ENCODE data around the gene PSMB10. TPM values are rescaled to one million over a fixed set of nuclear protein-coding genes. Genes with fewer than 3 reads are reported as not detected.

Gene PSMB10
- total and polyA plus RNA-seq, 2 donors (not counting 1 experiment from before 2014, with no cell fraction given), result 18.1 to 66.9 TPM

DNA sequence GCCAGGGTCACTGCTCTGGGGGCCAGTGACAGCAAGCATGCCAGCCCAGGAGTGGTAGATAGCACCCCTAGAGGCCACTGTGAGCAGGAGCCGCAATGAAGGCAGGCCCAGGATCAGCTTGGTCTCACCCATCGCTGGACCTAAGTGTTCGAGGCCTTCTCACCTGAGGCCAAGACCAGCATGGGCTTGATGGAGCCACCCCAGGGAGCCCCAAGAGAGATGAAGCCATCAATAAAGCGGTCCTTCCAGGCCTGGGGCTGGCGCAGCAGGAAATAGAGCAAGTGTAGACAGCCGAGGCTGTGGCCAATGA lies 5.5 kb upstream of the PSMB10 start:
- DNase-seq (ENCODE audit: low read depth in 2 of 2), result no peak
- TF ChIP-seq, protein P1, sequence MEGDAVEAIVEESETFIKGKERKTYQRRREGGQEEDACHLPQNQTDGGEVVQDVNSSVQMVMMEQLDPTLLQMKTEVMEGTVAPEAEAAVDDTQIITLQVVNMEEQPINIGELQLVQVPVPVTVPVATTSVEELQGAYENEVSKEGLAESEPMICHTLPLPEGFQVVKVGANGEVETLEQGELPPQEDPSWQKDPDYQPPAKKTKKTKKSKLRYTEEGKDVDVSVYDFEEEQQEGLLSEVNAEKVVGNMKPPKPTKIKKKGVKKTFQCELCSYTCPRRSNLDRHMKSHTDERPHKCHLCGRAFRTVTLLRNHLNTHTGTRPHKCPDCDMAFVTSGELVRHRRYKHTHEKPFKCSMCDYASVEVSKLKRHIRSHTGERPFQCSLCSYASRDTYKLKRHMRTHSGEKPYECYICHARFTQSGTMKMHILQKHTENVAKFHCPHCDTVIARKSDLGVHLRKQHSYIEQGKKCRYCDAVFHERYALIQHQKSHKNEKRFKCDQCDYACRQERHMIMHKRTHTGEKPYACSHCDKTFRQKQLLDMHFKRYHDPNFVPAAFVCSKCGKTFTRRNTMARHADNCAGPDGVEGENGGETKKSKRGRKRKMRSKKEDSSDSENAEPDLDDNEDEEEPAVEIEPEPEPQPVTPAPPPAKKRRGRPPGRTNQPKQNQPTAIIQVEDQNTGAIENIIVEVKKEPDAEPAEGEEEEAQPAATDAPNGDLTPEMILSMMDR (conservative IDR thresholded peaks at IDR 0.05 in 1 of 2, IDR thresholded peaks at IDR 0.05 in 1 of 2; ENCODE audit: low read depth in 1 of 2, low read length in 2 of 2), result peak; percentile 47 to 69
- no peak for TF ChIP-seq EZH2 (IDR thresholded peaks at IDR 0.05; ENCODE audit: low read length, missing control alignments)
- H4K20me1 ChIP-seq (ENCODE audit: control insufficient read depth, extremely low read depth, insufficient read depth, low read length), result no peaks in the 10 kb centered on the region
- H3K4me1 ChIP-seq (ENCODE audit: control insufficient read depth, extremely low read depth, insufficient read depth, low read length), result peaks cover 12% of the 10 kb centered on the region
- no peak overlapping the region for H3K27ac ChIP-seq (ENCODE audit: insufficient read depth, low read length)
- no peaks in the 10 kb centered on the region for H3K27me3 ChIP-seq (ENCODE audit: control insufficient read depth, insufficient read depth, low read length)
- peaks cover 2% of the 10 kb centered on the region for H3K79me2 ChIP-seq (ENCODE audit: control insufficient read depth, insufficient read depth, low read length)
- no peak overlapping the region for H3K4me3 ChIP-seq (replicated peaks in 1 of 4; ENCODE audit: control extremely low read depth in 1 of 4, insufficient read depth in 1 of 4, low read depth in 3 of 4, low read length in 4 of 4)
- H2AFZ ChIP-seq (ENCODE audit: low read length), result no peak overlapping the region
- no peak overlapping the region for H3K4me2 ChIP-seq (ENCODE audit: extremely low read depth, insufficient read depth, low read length)
- no peak overlapping the region for H3K9ac ChIP-seq (ENCODE audit: insufficient read depth, low read length)
- peaks cover 59% of the 10 kb centered on the region for H3K36me3 ChIP-seq (ENCODE audit: control insufficient read depth, insufficient read depth, low read length)
- no peaks in the 10 kb centered on the region for H3K9me3 ChIP-seq (ENCODE audit: control insufficient read depth, insufficient read depth, low read depth, low read length)

DNA sequence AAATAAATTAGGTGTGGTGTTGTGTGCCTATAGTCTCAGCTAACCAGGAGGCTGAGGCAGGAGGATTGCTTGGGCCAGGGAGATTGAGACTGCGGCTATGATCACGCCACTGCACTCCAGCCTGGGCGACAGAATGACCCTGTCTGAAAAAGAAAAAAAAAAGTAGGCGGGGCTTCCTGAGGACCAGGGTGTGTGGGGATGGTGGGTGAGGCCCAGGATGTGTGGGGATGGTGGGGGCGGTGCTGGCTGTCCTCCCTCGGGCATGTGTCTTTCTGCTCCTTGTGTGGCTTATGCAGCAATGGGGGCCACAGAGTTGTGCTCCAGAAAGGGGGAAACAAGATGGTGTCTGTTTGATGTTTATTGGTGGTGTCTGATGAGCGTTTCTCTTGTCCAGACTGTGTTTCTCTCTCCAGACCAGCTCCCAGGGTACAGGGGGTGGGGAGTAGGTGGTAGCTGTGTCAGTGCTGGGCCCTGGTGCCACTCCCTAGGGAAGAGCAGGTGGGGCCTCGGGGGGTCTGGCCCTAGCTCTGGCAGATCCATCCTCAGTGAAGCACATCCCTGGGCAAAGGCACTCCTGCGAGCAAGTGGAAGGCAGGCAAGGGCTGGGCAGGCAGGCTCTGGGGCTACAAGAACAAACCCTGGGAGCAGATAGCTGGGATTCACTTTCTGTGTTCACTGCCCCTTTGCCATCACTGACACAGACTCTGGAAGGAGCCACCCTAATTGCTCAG lies 5.0 kb upstream of the PSMB10 start:
- no peaks in the 10 kb centered on the region for H3K9me3 ChIP-seq (ENCODE audit: control insufficient read depth, insufficient read depth, low read depth, low read length)
- no peak for DNase-seq (ENCODE audit: low read depth in 2 of 2)
- H3K27me3 ChIP-seq (ENCODE audit: control insufficient read depth, insufficient read depth, low read length), result no peaks in the 10 kb centered on the region
- no peak for TF ChIP-seq EZH2 (IDR thresholded peaks at IDR 0.05; ENCODE audit: low read length, missing control alignments)
- TF ChIP-seq, protein P1 (conservative IDR thresholded peaks at IDR 0.05 in 1 of 2, IDR thresholded peaks at IDR 0.05 in 1 of 2; ENCODE audit: low read depth in 1 of 2, low read length in 2 of 2), result no peak
- H3K36me3 ChIP-seq (ENCODE audit: control insufficient read depth, insufficient read depth, low read length), result peaks cover 53% of the 10 kb centered on the region
- H2AFZ ChIP-seq (ENCODE audit: low read length), result no peak overlapping the region
- no peak overlapping the region for H3K9ac ChIP-seq (ENCODE audit: insufficient read depth, low read length)
- H4K20me1 ChIP-seq (ENCODE audit: control insufficient read depth, extremely low read depth, insufficient read depth, low read length), result no peaks in the 10 kb centered on the region
- H3K27ac ChIP-seq (ENCODE audit: insufficient read depth, low read length), result no peak overlapping the region
- peaks cover 16% of the 10 kb centered on the region for H3K4me1 ChIP-seq (ENCODE audit: control insufficient read depth, extremely low read depth, insufficient read depth, low read length)
- H3K4me3 ChIP-seq (replicated peaks in 1 of 4; ENCODE audit: control extremely low read depth in 1 of 4, insufficient read depth in 1 of 4, low read depth in 3 of 4, low read length in 4 of 4), result no peak overlapping the region
- no peak overlapping the region for H3K4me2 ChIP-seq (ENCODE audit: extremely low read depth, insufficient read depth, low read length)
- H3K79me2 ChIP-seq (ENCODE audit: control insufficient read depth, insufficient read depth, low read length), result peaks cover 5% of the 10 kb centered on the region

GRCh38 chr16:67940446-67941089 lies 3.9 kb upstream of the PSMB10 start:
- peaks cover 16% of the 10 kb centered on the region for H3K4me1 ChIP-seq (ENCODE audit: control insufficient read depth, extremely low read depth, insufficient read depth, low read length)
- no peak overlapping the region for H3K9ac ChIP-seq (ENCODE audit: insufficient read depth, low read length)
- no peaks in the 10 kb centered on the region for H3K27me3 ChIP-seq (ENCODE audit: control insufficient read depth, insufficient read depth, low read length)
- H3K9me3 ChIP-seq (ENCODE audit: control insufficient read depth, insufficient read depth, low read depth, low read length), result no peaks in the 10 kb centered on the region
- H3K4me2 ChIP-seq (ENCODE audit: extremely low read depth, insufficient read depth, low read length), result no peak overlapping the region
- no peak for DNase-seq (ENCODE audit: low read depth in 2 of 2)
- no peak overlapping the region for H3K4me3 ChIP-seq (replicated peaks in 1 of 4; ENCODE audit: control extremely low read depth in 1 of 4, insufficient read depth in 1 of 4, low read depth in 3 of 4, low read length in 4 of 4)
- TF ChIP-seq EZH2 (IDR thresholded peaks at IDR 0.05; ENCODE audit: low read length, missing control alignments), result no peak
- TF ChIP-seq, protein P1 (conservative IDR thresholded peaks at IDR 0.05 in 1 of 2, IDR thresholded peaks at IDR 0.05 in 1 of 2; ENCODE audit: low read depth in 1 of 2, low read length in 2 of 2), result no peak
- no peaks in the 10 kb centered on the region for H4K20me1 ChIP-seq (ENCODE audit: control insufficient read depth, extremely low read depth, insufficient read depth, low read length)
- H2AFZ ChIP-seq (ENCODE audit: low read length), result no peak overlapping the region
- no peak overlapping the region for H3K27ac ChIP-seq (ENCODE audit: insufficient read depth, low read length)
- peaks cover 5% of the 10 kb centered on the region for H3K79me2 ChIP-seq (ENCODE audit: control insufficient read depth, insufficient read depth, low read length)
- peaks cover 44% of the 10 kb centered on the region for H3K36me3 ChIP-seq (ENCODE audit: control insufficient read depth, insufficient read depth, low read length)

Data from fibroblast of lung (primary cell).